NT2/D1 (cell line): ENCODE measurements around the gene ZNF765.
"Not testable (repeated sequence)": the region's sequence is repeated elsewhere in the genome, so short reads cannot be mapped to it uniquely, and the experiment has no call there.

Source experiments
- SUZ12 ChIP-seq: IDR thresholded peaks from 2 replicates; pipeline ENCODE4 v1.6.1; 2011; ENCODE audit not compliant: insufficient read length, insufficient read depth; ENCODE audit errors: extremely low read depth
- YY1 ChIP-seq: IDR thresholded peaks from 2 replicates; pipeline ENCODE4 v1.6.1; 2011; ENCODE audit not compliant: insufficient read length, insufficient read depth
- ZNF274 ChIP-seq: IDR thresholded peaks from 2 replicates; pipeline ENCODE4 v1.6.1; 2011; ENCODE audit warnings: mild to moderate bottlenecking, low read depth, low read length

DNA sequence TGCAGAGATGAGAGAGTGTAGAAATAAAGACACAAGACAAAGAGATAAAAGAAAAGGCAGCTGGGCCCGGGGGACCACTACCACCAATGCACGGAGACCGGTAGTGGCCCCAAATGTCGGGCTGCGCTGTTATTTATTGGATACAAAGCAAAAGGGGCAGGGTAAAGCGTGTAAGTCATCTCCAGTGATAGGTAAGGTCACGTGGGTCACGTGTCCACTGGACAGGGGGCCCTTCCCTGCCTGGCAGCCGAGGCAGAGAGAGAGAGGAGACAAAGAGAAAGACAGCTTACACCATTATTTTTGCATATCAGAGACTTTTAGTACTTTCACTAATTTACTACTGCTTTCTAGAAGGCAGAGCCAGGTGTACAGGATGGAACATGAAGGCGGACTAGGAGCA is 34.9 kb upstream of the ZNF765 start:
- TF ChIP-seq ZNF274, YY1, SUZ12: not testable (repeated sequence)
